ENCODE measurements around the gene PAN3. TPM values are rescaled to one million over a fixed set of nuclear protein-coding genes. Genes with fewer than 3 reads are reported as not detected.
"Not testable (repeated sequence)": the region's sequence is repeated elsewhere in the genome, so short reads cannot be mapped to it uniquely, and the experiment has no call there.

The PAN3 gene
- total RNA-seq, 4 donors from 2014 or later = 18.4 to 42.9 (median 20.2) TPM

- H3K4me1 ChIP-seq = peaks cover 8 to 44% (median 10%) of the 10 kb centered on the region in 3 donors
- H3K4me3 ChIP-seq = peak overlapping the region; percentile 90 to 98 (median 96)
- TF ChIP-seq, protein P1, sequence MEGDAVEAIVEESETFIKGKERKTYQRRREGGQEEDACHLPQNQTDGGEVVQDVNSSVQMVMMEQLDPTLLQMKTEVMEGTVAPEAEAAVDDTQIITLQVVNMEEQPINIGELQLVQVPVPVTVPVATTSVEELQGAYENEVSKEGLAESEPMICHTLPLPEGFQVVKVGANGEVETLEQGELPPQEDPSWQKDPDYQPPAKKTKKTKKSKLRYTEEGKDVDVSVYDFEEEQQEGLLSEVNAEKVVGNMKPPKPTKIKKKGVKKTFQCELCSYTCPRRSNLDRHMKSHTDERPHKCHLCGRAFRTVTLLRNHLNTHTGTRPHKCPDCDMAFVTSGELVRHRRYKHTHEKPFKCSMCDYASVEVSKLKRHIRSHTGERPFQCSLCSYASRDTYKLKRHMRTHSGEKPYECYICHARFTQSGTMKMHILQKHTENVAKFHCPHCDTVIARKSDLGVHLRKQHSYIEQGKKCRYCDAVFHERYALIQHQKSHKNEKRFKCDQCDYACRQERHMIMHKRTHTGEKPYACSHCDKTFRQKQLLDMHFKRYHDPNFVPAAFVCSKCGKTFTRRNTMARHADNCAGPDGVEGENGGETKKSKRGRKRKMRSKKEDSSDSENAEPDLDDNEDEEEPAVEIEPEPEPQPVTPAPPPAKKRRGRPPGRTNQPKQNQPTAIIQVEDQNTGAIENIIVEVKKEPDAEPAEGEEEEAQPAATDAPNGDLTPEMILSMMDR (IDR thresholded peaks at IDR 0.05) = no peak
- no peak for TF ChIP-seq POLR2A (IDR thresholded peaks at IDR 0.05)
- intact Hi-C loops (cut with DNase I) = no loop called here
- no peaks in the 10 kb centered on the region for H3K36me3 ChIP-seq
- DNase-seq = no peak
- 0 to 1% methylated on average over 11 of the region's 11 CpGs for WGBS, 2 donors
- H3K27ac ChIP-seq = peak overlapping the region; percentile 97 to 99 (median 98)
- H3K27me3 ChIP-seq = no peaks in the 10 kb centered on the region
- H3K9me3 ChIP-seq = no peaks in the 10 kb centered on the region
Measured at GRCh38 chr13:28137596-28137995, 749 bp upstream of the PAN3 start.

DNA sequence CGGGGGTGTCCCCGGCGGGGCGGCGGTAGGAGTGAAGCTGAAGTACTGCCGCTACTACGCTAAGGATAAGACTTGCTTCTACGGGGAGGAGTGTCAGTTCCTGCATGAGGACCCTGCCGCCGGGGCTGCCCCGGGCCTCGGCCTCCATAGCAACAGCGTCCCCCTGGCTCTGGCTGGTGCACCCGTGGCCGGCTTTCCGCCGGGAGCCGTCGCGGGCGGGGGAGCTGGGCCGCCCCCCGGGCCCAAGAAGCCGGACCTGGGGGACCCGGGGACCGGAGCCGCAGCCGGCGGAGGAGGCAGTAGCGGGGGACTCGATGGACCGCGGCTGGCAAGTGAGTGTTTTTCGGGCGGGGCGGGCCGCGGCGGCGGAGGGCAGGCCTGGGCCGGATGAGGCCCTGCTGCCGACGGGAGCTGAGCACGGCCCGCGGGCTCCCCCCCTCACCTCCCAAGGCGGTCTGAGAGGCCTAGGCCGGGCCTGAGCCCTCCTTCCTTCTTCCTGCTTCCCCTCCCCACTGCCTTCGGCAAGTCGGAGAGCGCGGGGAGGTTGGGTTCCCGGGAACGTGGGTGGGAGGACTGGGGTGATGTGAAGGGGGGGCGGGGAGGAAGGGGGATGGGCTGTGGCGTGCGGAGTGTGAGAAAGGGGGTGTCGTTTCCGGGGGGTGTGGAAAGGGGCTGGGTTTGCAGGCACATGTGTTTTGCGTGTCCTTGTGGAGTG is 568 bp downstream of the PAN3 start:
- Histone ChIP-seq H3K9me3 (no peaks in the 10 kb centered on the region), H3K27me3 (no peaks in the 10 kb centered on the region), H3K36me3 (no peaks in the 10 kb centered on the region), H3K4me3 (peak overlapping the region; percentile 90 to 98 (median 96)), H3K4me1 (peaks cover 8 to 57% (median 10%) of the 10 kb centered on the region in 3 donors), H3K27ac (peak overlapping the region; percentile 97 to 99 (median 98))
- WGBS, 2 donors = 0 to 2% methylated on average over 6 to 10 of the region's 60 CpGs
- peak in 2 of 4 donors; percentile 75 to 76 for TF ChIP-seq POLR2A (IDR thresholded peaks at IDR 0.05)
- TF ChIP-seq, protein P1 (IDR thresholded peaks at IDR 0.05) = no peak
- intact Hi-C loops (cut with DNase I) = no loop called here
- DNase-seq = peak; percentile 53

- Histone ChIP-seq H3K27ac (peak overlapping the region in 2 of 4 donors; percentile 98 to 99), H3K9me3 (no peaks in the 10 kb centered on the region), H3K27me3 (no peaks in the 10 kb centered on the region), H3K4me3 (peak overlapping the region in 3 of 4 donors; percentile 90 to 98 (median 94)), H3K36me3 (no peaks in the 10 kb centered on the region), H3K4me1 (peaks cover 8 to 59% (median 10%) of the 10 kb centered on the region in 3 donors)
- no peak for DNase-seq
- 55 to 66% methylated on average over 8 to 10 of the region's 10 CpGs for WGBS, 2 donors
- intact Hi-C loops (cut with DNase I) = no loop called here
- no peak for TF ChIP-seq POLR2A (IDR thresholded peaks at IDR 0.05)
- TF ChIP-seq, protein P1 (IDR thresholded peaks at IDR 0.05) = no peak
Measured at GRCh38 chr13:28140433-28141125, 2.2 kb downstream of the PAN3 start.

DNA sequence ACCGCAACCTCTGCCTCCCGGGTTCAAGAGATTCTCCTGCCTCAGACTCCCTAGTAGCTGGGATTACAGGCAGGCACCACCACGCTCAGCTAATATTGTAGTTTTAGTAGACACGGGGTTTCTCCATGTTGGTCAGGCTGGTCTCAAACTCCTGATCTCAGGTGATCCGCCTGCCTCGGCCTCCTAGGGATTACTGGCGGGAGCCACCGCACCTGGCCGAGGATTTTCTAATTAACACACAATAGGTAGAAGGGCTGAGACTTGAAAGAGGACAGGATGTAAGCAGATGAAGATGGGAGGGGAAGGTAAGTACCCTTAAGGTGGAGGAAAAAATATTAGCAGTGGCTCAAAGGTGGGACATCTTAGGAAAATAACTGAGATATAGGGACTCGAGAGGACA is 3.2 kb downstream of the PAN3 start:
- H3K27me3 ChIP-seq; intact Hi-C loops (cut with DNase I); DNase-seq; H3K36me3 ChIP-seq; H3K9me3 ChIP-seq; H3K4me3 ChIP-seq; H3K27ac ChIP-seq: not testable (repeated sequence)
- 55 to 58% methylated on average over 2 to 8 of the region's 10 CpGs for WGBS, 2 donors
- H3K4me1 ChIP-seq = peaks cover 8 to 60% (median 10%) of the 10 kb centered on the region in 3 donors

DNA sequence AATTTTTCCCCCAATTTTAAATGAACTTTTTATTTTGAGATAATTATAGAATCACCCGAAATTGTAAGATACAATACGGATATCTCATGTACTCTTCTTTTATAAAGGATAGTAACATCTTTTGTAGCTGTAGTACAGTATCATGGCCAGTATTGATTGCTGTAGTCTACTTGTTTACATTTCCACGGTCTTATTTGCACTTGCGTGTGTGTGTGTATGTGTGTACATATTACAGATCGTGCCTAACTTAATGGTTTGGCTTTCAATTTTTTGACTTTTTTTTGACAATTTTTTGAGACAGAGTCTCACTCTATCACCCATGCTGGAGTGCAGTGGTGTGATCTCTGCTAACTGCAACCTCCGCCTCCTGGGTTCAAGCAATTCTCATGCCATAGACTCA is 6.7 kb downstream of the PAN3 start:
- no peaks in the 10 kb centered on the region for H3K27me3 ChIP-seq
- no peak for DNase-seq
- H3K4me1 ChIP-seq = peaks cover 3 to 50% (median 15%) of the 10 kb centered on the region in 3 donors
- 93 to 98% methylated on average over 6 of the region's 6 CpGs for WGBS, 2 donors
- intact Hi-C loops (cut with DNase I) = no loop called here
- H3K36me3 ChIP-seq = no peaks in the 10 kb centered on the region
- H3K9me3 ChIP-seq = no peaks in the 10 kb centered on the region
- TF ChIP-seq, protein P1 (IDR thresholded peaks at IDR 0.05) = no peak
- no peak for TF ChIP-seq POLR2A (IDR thresholded peaks at IDR 0.05)
- no peak overlapping the region for H3K4me3 ChIP-seq
- no peak overlapping the region for H3K27ac ChIP-seq
